Cardiac muscle cell (in vitro differentiated cells and primary cell): ENCODE measurements around the gene SLC25A26. TPM values are rescaled to one million over a fixed set of nuclear protein-coding genes. Genes with fewer than 3 reads are reported as not detected.
"Not testable (repeated sequence)": the region's sequence is repeated elsewhere in the genome, so short reads cannot be mapped to it uniquely, and the experiment has no call there.

Source experiments
- DNase-seq, 2 donors: peaks; one replicate each; pipeline versions ENCODE4 v3.0.0 to v3.0.0-alpha.2; 2010 to 2017; ENCODE audit warnings: low read depth in 1 of 2, low spot score in 1 of 2
- H3K27ac ChIP-seq: fragments of 200-600 bp; sonication (generic); 2 replicates; pipeline ENCODE4 v1.5.1; 2016
- H3K27me3 ChIP-seq: fragments of 200-600 bp; sonication (generic); 2 replicates; pipeline ENCODE4 v1.6.0; 2016; ENCODE audit warnings: control low read depth
- H3K36me3 ChIP-seq: fragments of 200-600 bp; sonication (generic); 2 replicates; pipeline ENCODE4 v1.5.1; 2016; ENCODE audit warnings: control low read depth
- H3K4me1 ChIP-seq: fragments of 200-600 bp; sonication (generic); 2 replicates; pipeline ENCODE4 v1.8.1; 2017; ENCODE audit warnings: low read depth, mild to moderate bottlenecking, mixed run types
- H3K4me3 ChIP-seq: fragments of 200-600 bp; sonication (generic); 2 replicates; pipeline ENCODE4 v1.5.1; 2016; ENCODE audit warnings: mild to moderate bottlenecking
- H3K9me3 ChIP-seq: fragments of 200-600 bp; sonication (generic); 2 replicates; pipeline ENCODE4 v1.5.1; 2017; ENCODE audit warnings: low read depth, mild to moderate bottlenecking, control low read depth
- polyA plus RNA-seq: library from polyadenylated mRNA; unstranded; fragments of >200 nt; fragmentation: Nextera tagmentation; extraction: Ambion mirVana; gene quantifications from 2 replicates; pipeline ENCODE4 v1.2.1, GENCODE V29; 2016
- total RNA-seq: library from RNA; depleted of rRNA; stranded (reverse); fragments of >200 nt; gene quantifications from 2 replicates; pipeline ENCODE4 v1.2.3, GENCODE V29; 2016
- TF ChIP-seq, protein P1 (sequence below): IDR thresholded peaks from 2 replicates; pipeline ENCODE4 v1.5.1; 2012; ENCODE audit warnings: low read depth, mild to moderate bottlenecking, low read length

The SLC25A26 gene
- total and polyA plus RNA-seq, 2 experiments from 2014 or later: 22.2 to 41.2 TPM

- DNase-seq: no peak
- H3K27me3 ChIP-seq: no peaks in the 10 kb centered on the region
- TF ChIP-seq, protein P1, sequence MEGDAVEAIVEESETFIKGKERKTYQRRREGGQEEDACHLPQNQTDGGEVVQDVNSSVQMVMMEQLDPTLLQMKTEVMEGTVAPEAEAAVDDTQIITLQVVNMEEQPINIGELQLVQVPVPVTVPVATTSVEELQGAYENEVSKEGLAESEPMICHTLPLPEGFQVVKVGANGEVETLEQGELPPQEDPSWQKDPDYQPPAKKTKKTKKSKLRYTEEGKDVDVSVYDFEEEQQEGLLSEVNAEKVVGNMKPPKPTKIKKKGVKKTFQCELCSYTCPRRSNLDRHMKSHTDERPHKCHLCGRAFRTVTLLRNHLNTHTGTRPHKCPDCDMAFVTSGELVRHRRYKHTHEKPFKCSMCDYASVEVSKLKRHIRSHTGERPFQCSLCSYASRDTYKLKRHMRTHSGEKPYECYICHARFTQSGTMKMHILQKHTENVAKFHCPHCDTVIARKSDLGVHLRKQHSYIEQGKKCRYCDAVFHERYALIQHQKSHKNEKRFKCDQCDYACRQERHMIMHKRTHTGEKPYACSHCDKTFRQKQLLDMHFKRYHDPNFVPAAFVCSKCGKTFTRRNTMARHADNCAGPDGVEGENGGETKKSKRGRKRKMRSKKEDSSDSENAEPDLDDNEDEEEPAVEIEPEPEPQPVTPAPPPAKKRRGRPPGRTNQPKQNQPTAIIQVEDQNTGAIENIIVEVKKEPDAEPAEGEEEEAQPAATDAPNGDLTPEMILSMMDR: no peak
- no peaks in the 10 kb centered on the region for H3K36me3 ChIP-seq
- peaks cover 9% of the 10 kb centered on the region for H3K4me1 ChIP-seq
- H3K4me3 ChIP-seq: no peak overlapping the region
- no peaks in the 10 kb centered on the region for H3K9me3 ChIP-seq
- H3K27ac ChIP-seq: no peak overlapping the region
These were observed 77.8 kb downstream of the SLC25A26 start for GRCh38 chr3:66298591-66298990.

DNA sequence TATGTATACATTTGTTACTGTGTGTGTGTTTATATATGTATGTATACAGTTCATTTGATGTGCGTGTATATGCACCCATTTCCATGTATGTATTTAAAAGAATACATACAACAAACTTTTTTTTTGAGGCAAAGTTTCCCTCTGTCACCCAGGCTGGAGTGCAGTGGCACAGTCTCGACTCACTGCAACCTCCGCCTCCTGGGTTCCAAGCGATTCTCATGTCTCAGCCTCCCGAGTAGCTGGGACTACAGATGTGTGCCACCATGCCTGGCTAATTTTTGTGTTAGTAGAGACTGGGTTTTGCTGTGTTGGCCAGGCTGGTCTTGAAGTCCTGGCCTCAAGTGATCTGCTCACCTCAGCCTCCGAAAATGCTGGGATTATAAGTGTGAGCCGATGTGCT lies 78.3 kb downstream of the SLC25A26 start:
- not testable (repeated sequence) for H3K4me1 ChIP-seq, DNase-seq, H3K27me3 ChIP-seq, H3K36me3 ChIP-seq, H3K9me3 ChIP-seq, H3K27ac ChIP-seq, H3K4me3 ChIP-seq

- no peak overlapping the region for H3K4me3 ChIP-seq
- peaks cover 9% of the 10 kb centered on the region for H3K4me1 ChIP-seq
- H3K27ac ChIP-seq: no peak overlapping the region
- H3K36me3 ChIP-seq: no peaks in the 10 kb centered on the region
- no peaks in the 10 kb centered on the region for H3K9me3 ChIP-seq
- no peak for DNase-seq
- TF ChIP-seq, protein P1: no peak
- H3K27me3 ChIP-seq: no peaks in the 10 kb centered on the region
These were observed 79.1 kb downstream of the SLC25A26 start for GRCh38 chr3:66299891-66300290.

DNA sequence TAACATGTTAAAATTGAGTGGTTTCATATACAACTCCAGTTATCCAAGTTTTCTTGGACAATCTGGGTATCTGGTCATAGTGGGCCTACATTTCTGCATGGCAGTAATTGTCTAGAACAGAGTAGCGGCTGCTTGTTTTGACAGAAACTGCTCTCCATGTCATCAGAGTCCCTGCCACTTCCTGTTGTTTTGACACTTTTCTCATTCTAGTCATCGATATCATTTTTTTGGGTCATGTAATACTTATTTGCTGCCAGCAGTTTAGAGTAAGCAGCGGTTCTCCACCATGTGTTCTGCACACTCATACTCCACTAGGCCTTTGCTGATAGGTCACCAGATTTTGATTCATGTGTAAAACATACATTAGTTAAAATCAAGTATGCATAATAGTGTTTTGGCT lies 81.5 kb downstream of the SLC25A26 start:
- no peaks in the 10 kb centered on the region for H3K9me3 ChIP-seq
- no peak overlapping the region for H3K27ac ChIP-seq
- H3K27me3 ChIP-seq: no peaks in the 10 kb centered on the region
- H3K4me1 ChIP-seq: peaks cover 9% of the 10 kb centered on the region
- TF ChIP-seq, protein P1: no peak
- DNase-seq: no peak
- no peak overlapping the region for H3K4me3 ChIP-seq
- H3K36me3 ChIP-seq: no peaks in the 10 kb centered on the region

DNA sequence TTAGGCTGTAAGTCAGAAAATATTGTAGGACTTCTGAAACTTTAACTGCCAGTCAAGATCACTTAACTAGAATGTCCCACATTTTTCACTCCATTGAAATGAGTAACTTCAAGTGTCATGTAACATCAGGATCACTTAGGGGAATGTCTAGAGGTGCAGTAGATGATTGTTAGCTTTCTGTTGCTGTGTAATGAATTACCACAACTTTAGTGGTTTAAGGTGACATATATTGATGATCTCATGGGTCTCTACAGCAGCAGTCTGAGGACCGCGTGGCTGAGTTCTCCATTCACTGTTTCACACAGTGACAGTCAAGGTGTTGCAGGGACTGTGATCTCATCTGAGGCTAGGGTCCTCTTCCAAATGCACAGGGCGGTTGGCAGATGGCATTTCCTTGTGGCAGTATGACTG lies 82.7 kb downstream of the SLC25A26 start:
- TF ChIP-seq, protein P1: no peak
- Histone ChIP-seq H3K4me3 (no peak overlapping the region), H3K9me3 (no peaks in the 10 kb centered on the region), H3K36me3 (no peaks in the 10 kb centered on the region), H3K27ac (no peak overlapping the region), H3K4me1 (peaks cover 3% of the 10 kb centered on the region), H3K27me3 (no peaks in the 10 kb centered on the region)
- no peak for DNase-seq

DNA sequence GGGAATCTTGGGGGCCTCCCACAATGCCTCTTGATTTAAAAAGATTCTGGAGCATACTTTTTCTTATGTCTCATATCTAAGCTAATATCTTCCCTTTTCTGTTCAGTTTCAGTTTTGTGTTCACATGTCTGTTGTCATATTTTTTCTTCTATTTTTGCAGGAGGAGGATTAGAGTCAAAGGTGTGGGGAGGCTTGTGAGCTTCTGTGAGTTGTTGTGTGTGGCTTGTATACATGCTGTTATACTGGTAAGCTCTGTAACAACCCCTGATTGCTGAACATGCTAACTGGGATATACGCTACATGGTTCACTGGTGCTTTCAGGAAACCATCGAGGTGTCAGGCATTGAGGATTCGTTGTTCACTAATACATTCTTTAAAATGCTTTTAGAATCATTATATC lies 83.5 kb downstream of the SLC25A26 start:
- TF ChIP-seq, protein P1: no peak
- H3K9me3 ChIP-seq: no peaks in the 10 kb centered on the region

GRCh38 chr3:66306086-66306485 lies 85.3 kb downstream of the SLC25A26 start:
- H3K27ac ChIP-seq, H3K4me3 ChIP-seq, H3K36me3 ChIP-seq, H3K9me3 ChIP-seq, H3K27me3 ChIP-seq, DNase-seq, H3K4me1 ChIP-seq: not testable (repeated sequence)

More for the DNA sequence above, 83.5 kb downstream of the SLC25A26 start:
- H3K4me3 ChIP-seq: no peak overlapping the region
- H3K4me1 ChIP-seq: no peaks in the 10 kb centered on the region
- H3K27ac ChIP-seq: no peak overlapping the region
- H3K36me3 ChIP-seq: no peaks in the 10 kb centered on the region
- no peaks in the 10 kb centered on the region for H3K27me3 ChIP-seq
- DNase-seq: no peak

DNA sequence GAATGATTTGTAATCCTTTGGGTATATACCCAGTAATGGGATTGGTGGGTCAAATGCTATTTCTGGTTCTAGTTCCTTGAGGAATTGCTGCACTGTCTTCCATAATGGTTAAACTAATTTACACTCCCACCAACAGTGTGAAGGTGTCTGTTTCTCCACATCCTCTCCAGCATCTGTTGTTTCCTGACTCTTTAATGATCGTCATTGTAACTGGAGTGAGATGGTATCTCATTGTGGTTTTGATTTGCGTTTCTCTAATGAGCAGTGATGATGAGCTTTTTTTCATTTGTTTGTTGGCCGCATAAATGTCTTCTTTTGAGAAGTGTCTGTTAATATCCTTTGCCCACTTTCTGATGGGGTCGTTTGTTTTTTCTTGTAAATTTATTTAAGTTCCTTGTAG lies 86.2 kb downstream of the SLC25A26 start:
- not testable (repeated sequence) for H3K4me3 ChIP-seq, DNase-seq, H3K27me3 ChIP-seq, H3K27ac ChIP-seq, H3K36me3 ChIP-seq, H3K9me3 ChIP-seq, H3K4me1 ChIP-seq
